ENCODE measurements around the gene MYO18B.
"Not testable (repeated sequence)": the region's sequence is repeated elsewhere in the genome, so short reads cannot be mapped to it uniquely, and the experiment has no call there.

Gene MYO18B, protein sequence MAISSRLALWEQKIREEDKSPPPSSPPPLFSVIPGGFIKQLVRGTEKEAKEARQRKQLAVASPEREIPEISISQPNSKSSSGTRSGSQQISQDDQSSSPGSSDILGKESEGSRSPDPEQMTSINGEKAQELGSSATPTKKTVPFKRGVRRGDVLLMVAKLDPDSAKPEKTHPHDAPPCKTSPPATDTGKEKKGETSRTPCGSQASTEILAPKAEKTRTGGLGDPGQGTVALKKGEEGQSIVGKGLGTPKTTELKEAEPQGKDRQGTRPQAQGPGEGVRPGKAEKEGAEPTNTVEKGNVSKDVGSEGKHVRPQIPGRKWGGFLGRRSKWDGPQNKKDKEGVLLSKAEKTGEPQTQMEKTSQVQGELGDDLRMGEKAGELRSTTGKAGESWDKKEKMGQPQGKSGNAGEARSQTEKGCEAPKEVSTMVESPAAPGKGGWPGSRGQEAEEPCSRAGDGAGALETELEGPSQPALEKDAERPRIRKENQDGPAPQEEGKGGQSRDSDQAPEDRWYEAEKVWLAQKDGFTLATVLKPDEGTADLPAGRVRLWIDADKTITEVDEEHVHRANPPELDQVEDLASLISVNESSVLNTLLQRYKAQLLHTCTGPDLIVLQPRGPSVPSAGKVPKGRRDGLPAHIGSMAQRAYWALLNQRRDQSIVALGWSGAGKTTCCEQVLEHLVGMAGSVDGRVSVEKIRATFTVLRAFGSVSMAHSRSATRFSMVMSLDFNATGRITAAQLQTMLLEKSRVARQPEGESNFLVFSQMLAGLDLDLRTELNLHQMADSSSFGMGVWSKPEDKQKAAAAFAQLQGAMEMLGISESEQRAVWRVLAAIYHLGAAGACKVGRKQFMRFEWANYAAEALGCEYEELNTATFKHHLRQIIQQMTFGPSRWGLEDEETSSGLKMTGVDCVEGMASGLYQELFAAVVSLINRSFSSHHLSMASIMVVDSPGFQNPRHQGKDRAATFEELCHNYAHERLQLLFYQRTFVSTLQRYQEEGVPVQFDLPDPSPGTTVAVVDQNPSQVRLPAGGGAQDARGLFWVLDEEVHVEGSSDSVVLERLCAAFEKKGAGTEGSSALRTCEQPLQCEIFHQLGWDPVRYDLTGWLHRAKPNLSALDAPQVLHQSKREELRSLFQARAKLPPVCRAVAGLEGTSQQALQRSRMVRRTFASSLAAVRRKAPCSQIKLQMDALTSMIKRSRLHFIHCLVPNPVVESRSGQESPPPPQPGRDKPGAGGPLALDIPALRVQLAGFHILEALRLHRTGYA (N-terminal part only)

DNA sequence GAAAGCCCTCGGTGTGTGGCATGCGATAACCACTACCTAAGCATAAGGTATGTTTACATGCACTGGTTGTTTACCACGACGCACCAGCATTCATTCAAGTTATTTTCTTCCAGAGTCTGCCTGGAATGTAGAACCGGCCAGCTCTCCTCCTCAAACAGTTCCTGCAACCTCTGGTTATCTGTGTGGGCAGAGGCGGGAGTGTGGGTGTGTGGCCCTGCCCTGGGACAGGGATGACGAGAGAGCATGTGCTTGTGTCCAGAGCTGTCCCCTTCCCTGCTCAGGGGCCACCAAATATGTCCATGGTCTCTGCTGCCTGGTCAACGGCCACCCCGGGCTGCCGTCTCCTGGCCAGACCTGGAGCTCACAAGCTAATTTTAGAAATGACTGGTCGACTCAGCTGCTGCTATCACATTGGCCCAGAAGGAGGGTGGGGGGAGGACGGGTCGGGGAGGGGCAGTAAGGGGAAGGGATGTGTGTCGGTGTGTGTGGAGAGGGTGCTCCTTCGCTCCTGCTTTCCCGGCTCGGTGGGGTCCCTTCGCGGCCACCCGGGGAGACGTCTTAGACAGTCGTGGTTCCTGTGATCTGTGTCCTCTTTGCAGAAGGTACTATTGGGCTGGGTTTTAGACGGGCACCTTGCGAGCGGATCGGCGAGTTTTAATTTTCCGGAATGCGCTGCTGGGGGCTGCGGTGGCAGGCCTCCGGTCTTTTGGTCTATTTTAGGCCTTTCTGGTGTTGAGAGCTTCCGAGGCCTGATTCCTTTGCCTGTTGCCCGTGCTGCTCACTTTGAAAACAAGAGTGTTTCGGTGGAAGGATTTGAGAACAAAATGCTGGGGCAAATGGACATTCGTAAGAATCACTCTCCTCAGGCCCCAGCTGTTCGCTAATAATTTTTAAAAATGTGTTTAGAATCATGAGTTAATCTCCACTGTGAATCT, at the start of gene MYO18B:
Gene MYO18B, plus strand, starts transcription at position 497 of the 935 bp plus-strand sequence. CDS start 18,905 bp downstream, outside the sequence.
- peak; percentile 57 for DNase-seq (ENCODE audit: low read depth)

DNA sequence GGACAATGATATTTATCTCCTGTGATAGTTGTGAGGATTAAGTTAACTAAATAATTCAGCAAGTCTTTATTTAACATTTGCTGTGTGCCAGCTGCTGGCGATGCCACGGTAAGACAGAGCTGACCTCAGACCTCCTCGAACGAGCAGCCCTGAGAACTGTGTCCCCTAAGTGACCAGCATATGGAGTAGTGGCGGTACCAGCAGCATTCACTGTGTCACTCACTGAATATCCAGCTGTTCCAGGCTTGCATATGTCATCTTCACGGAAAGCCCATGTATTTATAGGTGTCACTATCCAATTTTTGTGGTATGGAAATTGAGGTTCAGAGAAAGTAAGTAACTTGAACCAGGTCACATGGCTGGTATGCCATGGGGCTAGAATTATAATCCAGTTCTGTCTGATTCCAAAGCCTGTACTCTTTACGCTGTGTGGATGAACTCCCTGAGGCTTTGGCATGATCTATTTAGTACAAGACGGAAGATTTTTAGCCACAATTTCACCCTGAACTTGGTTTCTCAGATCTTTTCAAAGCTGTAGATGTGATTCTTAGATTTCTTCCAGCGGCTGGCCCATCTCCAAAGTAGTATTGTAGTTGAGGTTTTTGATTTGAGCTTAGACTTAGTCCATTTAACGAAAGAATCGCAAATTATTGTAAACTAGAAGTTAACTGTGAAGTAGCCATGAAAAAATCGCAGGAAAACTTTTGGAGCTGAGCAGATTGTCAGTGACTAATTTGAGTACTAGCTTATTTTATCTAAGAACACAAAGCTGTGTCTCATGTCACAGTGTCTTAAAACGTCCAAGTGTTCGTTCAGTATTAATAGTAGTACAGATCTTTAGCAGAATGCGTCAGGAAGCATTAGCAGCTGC, 49.4 kb upstream of the MYO18B start:
- no peak for DNase-seq (ENCODE audit: low read depth)

DNA sequence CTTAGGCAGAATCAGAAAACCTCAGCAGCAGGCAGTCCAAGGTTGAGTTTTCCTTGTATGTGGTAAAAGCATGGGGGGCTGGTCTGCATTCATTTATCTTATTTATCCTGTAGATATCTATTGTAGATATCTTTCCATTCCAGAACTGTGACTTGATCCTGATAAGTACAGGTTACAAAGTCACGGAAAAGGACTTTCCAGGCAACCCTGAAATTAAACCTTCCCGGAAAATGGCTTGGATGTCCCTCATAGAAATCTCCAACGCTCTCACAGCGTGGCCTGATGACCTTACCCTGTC, 48.8 kb upstream of the MYO18B start:
- no peak for DNase-seq (ENCODE audit: low read depth)

DNA sequence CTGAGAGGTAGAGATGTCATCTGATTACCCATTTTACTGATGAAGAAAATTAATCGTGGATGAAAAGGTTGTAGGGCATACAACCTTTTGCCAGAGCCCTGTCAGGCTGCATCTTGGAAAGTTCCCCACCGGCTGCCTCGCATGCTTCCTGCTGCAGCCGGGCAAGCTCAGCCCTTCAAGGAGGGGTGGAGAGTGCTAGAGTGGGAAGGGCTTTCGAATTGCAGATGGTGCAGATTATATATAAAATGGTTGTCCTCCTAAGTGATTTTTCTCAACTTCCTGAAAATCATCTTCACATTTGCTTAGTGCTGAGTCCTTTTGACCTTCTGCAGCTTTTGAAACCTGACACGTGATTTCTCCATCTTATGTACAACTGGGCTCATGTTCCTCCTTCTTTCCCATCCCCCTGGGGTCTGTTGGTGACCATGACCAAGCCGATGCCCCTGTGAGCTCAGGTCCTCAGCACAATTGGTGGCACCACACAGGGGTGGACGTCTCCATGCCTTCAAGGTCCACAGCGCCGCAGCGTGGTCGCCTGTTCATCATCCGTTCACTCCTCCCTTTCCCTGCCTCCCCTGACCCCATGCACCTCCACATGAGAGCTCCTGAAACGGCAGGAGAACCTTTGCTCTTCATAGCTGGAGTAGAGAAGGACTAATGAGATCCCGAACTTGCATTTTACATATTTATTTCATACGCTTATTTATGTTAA, 47.6 kb upstream of the MYO18B start:
- DNase-seq (ENCODE audit: low read depth): no peak

DNA sequence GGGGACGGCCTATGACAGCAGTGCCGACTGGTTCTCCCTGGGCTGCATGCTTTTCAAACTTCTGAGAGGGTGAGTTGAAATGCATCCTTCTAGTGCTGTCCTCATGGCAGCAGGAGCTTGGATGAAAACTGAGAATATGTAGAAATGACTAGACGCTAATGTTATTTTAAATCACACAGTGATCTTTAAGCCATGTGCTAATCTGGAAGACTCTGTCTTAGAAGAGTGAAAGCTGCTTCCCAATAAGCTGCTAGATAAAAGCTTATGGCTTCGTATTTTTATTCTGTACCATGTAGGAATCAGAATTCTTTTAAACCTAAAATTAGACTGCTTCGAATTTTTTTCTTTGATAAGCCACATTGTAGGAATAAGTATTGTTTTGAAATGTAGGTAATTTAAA, 46.8 kb upstream of the MYO18B start:
- DNase-seq (ENCODE audit: low read depth): no peak

DNA sequence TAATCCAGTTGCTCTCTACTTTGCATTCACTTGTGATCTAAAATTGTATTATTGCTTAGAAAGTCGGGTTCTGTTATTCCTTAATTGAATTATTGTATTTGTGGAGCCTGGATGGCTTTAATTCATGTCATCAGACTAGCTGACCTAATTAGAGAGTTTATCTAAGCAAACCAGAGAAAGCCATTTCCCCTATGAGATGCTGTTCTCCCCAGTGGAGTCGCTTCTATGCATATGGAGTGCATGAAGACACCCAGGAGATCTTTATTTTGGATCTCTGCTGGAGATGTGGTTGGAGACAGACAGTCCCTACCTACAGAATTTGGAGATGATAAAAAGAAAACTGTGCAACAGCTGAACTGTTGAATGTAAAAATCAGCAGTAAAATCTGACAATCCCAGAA, 45.2 kb upstream of the MYO18B start:
- no peak for DNase-seq (ENCODE audit: low read depth)

DNA sequence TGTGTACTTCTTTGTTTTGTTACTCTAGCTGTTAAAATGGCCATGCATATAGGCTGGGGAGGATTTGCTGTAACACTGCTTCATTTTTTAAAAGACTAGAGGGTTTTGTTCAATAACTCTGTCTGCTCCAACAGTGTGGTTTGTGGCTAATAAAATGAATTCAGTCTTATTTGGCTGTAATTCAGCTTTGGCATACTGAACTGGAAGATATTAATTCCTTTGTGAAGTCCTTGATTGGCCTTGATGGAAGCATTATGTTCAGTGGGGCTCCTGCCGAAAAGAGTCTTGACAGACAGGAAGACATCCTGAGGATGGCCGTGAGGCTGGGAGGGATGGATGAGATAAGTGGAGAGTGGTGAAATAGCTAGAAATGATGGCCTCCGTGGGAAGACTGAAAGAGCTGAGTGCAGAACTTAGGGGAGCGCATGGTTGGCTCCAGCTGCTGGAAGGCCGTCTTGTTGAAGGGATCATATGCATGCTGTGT, 44.8 kb upstream of the MYO18B start:
- DNase-seq (ENCODE audit: low read depth): no peak

DNA sequence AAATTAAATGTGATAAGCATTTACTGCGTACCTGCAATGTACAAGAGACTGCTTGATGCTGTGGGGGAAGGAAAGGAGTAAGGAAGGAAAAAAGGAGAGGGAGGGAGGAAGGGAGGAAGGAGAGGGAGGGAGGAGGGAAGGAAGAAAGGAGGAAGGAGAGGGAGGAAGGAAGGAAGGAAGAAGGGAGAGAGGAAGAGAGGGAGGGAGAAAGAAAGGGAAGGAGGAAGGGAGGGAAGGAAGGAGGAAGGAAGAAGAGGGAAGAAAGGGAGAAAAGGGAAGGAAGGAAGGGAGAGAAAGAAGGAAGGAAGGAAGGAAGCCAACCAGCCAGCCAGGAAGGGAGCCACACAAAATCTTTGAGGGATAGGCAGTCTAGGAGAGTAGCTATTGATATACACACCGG, 44.0 kb upstream of the MYO18B start:
- DNase-seq (ENCODE audit: low read depth): no peak

DNA sequence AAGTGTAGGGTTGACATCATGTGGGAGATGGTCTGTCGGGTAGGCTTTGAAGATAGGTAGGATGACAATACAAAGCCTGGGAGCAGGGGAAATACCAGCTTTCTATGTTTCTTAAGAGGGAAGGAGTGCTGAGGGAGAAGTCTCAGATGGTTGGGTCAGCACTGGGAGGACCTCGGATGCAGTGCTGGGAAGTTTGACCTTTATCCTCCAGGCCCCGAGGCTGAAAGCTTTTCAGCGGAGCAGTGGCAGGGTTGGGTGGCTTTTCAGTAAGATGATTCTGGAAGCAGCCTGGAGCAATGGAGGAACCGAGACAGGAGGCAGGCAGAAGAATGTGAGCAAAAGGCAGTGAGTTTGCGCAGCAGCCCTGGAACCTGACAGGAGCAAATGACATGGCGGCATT, 43.5 kb upstream of the MYO18B start:
- no peak for DNase-seq (ENCODE audit: low read depth)

DNA sequence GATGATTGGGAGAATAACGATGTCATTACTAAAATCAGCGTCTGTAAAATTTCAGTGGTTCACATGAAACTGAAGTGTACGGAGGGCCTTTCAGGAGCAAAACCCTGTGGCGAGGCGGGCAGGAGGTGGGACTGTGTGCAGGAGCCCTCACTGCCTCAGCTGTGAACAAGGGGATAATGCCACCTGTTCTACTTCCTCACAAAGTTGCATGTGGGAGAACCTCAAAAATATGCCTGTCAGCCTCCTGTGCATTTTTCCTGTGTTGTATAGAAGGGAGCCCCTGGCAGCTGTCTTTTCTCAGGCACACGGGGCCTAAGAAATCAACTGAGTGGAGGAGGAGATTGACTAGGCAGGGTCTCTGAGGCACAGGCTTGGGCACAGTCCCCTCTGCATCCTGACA, 43.0 kb upstream of the MYO18B start:
- DNase-seq (ENCODE audit: low read depth): no peak

DNA sequence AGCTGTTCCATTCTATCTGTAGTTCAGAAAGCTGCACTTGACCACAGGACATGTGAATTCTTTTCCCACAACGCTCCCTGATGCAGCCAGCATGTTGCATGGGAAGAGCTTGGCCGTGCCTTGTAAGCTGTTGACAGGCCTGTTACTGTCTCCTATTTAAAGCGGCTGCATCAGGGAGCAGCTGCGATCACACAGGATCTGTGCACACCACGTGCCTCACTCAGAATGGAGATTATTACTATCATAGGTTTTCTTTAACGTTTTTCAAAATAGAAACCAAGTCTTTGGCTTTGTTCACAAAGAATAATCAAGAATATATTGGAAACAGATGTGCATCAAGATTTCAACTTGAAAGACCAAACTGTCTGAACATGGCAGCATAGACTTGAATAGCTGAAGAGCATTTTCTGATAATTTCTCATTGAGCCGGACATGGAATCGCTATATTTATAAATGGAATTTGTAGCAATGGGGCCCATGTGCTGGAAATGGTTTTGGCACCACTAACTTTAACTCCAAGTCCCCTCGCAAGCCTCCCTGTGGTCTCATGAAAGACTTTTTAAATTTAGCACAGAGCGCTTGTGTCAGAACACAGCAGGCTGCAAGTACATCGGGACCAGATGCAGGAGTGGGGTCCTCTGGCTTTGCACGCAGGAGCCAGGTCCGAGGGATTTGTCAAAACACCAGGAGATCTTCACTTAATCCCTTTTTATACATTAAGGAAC, 40.8 kb upstream of the MYO18B start:
- no peak for DNase-seq (ENCODE audit: low read depth)

DNA sequence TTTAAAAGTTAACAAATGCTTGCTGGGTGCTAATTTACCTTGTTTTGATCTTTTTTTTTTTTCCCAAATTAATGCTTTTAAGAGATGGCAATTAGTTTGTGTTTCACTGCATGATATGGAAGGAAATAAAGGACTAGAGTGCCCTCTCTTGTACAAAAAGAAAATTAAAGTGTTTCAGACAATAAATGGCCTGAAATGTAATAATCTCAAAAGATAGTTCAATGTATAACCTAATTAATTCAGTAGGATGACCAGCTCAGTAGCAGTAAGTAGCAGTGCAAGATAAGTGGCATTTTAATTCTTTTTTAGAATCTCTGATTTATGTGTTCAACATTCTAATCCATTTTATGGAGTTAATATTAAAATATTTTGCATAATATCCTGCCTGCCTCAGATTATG, 39.9 kb upstream of the MYO18B start:
- DNase-seq (ENCODE audit: low read depth): no peak

DNA sequence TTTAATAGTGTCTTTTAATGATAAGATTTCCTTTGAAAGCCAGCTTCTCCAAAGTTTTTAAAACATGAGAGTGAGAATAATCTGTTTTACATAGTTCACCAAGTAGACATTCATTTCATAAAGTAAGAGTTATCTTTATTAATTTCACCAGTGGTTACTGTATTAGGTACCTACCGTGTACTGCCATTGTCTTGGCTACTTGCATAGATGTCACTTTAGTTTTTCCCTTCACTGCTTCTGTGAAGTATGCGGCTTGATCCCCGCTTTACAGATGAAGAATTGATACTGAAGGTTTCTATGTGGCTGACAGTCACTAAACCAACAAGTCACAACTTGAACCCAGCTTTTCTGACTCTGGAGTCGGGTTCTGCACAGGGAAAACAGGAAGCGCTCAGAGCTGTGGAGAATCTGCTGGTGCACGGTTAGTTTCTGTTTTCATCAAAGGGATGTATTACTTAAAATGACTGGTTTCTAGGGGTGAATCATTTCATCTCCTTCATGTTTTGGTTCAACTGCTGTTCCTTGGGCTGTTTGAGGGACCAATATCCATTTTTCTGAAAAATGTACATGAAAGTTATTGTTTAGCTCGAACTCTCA, 39.3 kb upstream of the MYO18B start:
- DNase-seq (ENCODE audit: low read depth): no peak

DNA sequence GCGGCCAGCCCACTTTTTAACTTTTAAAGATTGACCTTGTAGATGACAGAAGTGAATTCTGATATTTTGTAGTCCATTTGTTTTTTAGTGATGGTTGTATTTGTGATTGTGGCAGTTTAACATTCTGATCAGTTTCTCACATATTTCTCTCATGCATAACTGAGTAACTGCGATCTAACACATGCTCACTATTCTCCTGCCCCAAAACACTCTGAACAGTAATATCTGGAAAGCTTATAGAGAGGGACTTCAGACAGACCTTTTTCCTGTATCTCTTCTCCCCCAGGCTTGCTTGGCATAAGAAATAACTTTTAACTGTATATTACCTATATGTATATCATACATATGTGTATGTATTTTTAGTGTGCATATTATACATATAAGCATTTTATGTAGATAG, 37.3 kb upstream of the MYO18B start:
- no peak for DNase-seq (ENCODE audit: low read depth)

DNA sequence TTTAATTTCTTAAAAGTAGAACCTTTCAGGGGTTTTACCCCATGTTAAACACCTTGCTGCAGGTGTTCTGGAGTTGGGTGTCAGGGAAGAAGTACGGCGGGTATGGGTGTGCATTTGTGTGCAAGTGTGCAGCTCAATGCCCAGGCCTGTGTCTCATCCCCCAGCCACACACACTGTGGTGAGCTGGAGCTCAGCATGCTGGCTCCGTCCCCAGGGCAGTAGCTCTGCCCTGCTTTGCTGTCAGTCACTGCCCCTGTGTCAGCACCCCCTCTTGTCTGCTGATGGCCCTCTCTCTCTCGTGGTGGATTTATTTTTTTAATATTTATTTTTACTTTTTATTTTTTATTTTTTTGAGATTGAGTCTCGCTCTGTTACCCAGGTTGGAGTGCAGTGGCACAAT, 35.8 kb upstream of the MYO18B start:
- DNase-seq (ENCODE audit: low read depth): no peak

DNA sequence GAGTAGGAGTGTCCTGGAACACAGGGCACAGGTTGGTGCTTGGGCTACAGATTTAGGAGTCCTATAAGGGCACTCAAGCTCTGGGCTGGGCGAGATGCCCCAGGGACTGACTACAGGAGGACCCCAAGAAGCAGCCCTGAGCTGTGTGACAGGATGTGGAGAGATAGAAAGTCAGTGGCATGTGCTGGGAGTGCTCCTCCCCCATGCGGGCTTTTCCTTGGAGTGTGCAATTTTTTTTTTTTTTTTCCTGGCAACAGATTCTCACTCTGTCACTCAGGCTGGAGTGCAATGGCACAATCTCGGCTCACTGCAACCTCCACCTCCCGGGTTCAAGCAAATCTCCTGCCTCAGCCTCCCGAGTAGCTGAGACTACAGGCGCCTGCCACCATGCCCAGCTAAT, 33.6 kb upstream of the MYO18B start:
- DNase-seq (ENCODE audit: low read depth): not testable (repeated sequence)

DNA sequence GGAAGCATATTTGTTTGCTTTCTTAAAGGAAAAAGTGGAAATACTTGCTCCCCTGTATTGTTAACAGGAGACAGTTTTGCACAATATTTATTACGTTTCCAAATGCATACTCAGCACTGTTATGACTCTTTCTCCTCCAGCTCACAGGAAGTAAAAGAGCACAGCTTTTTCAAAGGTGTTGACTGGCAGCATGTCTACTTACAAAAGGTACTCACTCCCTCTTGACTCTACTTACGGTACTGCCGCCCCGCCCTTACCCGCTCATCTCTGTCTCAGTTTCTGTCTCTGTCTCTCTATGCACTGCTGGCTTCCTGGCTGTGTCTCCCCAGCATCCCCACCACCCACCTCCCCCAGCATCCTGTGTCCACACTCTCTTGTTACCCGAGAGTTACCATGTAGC, 32.2 kb upstream of the MYO18B start:
- DNase-seq (ENCODE audit: low read depth): no peak

DNA sequence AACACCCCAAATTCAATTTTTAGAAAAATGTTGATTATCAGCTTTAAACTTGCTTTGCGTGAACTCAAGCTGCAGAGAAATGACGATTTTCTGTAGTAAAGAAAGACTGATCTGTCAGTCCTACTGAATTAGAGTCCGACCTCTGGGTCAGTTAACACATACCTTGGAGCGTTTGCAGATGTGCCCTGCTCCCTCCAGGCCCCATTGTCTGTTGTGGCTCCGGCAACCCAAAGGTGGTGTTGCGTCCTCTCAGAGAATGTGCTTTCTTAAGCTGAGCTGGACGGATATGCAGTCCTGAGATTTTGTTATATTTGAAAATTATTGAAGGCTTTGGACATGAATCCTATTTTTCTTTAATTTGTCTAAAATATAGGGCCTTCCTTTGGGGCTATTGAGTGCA, 31.5 kb upstream of the MYO18B start:
- DNase-seq (ENCODE audit: low read depth): no peak

DNA sequence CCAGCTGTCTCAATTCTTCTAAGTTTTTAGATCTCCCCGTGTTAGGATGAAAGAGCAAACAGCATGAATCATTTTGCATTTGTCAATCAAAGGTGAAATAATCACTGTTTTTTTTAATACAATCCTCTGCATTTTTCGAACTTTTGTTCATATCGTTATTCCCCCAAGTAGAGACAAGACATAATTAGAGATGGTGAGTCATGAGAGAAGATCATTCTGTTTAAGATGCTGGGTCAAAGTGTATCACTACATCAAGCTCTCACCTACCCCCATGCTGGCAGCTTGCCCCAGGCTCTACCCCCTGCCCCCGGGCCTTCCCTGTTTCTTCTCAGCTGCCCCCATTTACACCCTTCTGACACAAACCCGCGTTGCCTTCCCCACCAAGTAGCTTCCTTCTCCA, 30.5 kb upstream of the MYO18B start:
- DNase-seq (ENCODE audit: low read depth): no peak
